CD4-positive, alpha-beta T cell treated with Interleukin-15 for 4 hours (primary cell): ENCODE data around the gene DNAH1.
"Not testable (repeated sequence)": the region's sequence is repeated elsewhere in the genome, so short reads cannot be mapped to it uniquely, and the experiment has no call there.

ENCODE experiments used
- DNase-seq: peaks from one replicate; pipeline ENCODE4 v3.0.0-alpha.2; 2020; ENCODE audit warnings: low spot score

Gene DNAH1

DNA sequence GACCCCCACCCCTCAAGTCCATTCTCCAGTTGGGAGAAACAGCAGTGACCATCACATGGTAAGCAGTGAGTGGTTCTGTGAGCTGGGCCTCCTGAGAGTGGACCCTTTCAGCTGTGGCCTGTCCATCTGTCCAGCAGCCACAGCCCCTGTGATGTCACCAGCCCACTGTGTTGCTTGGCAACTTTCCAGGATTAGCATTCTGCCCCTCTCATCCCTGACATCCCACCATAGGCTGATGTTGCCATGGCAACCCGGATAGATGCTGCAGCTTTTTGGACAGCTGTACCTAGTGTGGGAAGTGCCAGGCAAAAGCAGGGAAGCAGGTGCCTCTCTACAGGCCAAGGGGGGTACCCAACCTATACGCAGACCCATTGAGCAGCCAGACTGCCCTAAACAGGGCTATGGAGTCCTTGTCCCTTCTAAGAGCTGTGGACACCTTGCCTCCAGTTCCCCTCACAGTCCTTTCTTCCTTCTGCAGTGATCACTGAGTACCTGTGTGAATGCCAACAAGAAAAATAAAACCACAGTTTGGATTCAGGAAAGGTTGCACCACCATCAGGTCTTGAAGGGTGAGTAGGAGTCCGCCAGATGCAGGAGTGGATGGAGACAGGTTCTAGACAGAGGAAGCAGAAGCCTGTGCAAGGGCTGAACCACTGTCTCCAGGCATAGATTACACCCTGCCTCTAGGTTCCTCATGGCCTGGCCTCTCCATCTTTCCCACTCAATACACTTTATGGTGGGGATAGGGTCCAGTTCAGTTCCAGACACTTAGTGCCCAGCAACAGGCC is at the start of gene DNAH1:
Gene DNAH1, plus strand, starts transcription at position 343 of the 788 bp plus-strand sequence. CDS start 6,124 bp downstream, outside the sequence.
- DNase-seq = no peak

DNA sequence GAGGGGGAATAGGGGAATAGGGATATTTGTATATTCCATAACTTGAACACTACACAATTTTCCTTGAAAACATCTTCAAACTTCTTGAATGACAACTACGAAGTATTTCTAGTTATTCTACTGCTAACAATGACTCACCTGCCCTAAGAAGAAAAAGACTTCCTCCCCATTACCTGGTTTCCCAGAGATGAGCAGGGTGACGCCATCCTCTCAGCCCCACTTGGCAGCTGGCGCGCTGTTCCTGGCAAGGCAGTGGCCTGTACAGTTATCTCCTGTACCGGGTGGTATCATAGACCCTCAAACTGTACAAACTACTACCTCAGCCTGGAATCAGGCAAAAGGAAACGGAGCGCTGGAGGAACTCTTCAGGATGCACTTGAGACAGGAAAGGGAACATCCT is 48.1 kb upstream of the DNAH1 start:
- peak; percentile 78 for DNase-seq

DNA sequence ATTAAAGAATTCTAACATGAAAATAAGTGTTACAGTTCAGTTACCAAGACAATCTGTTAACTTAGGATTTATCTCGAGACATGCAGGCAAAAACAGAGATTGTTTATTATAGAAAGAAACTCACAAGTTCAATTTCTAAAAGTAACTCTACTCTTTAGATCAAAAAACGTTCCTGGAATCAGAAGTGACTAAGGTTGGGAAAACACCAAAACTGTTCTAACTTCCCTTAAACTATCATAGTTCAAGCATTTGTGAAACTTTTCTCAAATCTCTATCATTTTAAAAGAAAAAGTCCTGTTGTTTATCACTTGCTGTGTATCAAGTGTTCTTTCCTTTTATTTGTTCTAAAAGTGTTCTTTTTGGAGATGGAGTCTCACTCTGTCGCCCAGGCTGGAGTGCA is 46.3 kb upstream of the DNAH1 start:
- DNase-seq = peak; percentile 59

DNA sequence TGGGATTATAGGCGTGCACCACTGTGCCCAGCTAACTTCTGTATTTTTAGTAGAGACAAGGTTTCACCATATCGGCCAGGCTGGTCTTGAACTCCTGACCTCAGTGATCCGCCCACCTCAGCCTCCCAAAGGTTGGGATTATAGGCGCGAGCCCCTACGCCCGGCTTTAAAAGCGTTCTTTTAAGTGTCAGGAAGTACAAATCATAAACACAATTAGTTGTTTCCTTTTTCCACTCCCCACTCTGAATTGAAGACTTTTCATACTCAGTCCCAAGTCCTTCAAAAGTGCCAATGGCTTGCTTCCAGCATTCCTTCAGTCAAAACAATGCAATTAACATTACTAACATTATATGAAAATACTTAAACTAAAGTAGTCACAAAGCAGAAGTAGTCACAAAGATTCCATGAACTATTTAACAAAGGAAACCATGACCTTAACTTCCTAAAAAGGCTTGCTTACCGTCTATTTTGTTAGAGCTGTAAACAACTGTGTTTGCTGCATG is 45.8 kb upstream of the DNAH1 start:
- no peak for DNase-seq

DNA sequence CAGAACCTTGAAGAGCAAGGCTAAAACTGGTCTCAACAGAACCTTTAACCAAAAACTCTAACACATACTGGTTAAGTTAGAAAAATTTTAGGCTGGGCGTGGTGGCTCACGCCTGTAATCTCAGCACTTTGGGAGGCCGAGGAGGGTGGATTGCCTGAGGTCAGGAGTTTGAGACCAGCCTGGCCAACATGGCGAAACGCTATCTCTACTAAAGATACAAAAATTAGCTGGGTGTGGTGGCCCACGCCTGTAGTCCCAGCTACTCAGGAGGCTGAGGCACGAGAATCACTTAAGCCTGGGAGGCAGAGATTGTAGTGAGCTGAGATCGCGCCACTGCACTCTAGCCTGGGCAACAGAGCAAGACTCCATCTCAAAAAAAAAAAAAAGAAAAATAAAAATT is 43.9 kb upstream of the DNAH1 start:
- not testable (repeated sequence) for DNase-seq

DNA sequence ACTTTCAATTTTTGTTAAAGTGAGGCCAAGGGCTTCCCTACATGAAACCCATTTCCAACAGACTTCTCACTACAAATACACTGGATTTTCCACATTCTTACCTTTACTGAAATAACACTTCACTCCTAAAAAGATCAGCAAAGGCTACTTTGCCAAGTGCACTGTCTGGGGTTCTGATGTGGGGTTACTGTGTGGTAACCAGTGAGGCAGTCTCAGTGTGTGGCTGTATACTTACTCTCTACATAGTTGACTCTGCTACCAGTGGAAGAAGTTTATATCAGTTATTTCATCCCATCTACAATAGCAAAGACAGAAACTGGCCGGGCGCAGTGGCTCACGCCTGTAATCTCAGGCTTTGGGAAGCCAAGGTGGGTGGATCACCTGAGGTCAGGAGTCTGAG is 43.3 kb upstream of the DNAH1 start:
- DNase-seq = no peak

DNA sequence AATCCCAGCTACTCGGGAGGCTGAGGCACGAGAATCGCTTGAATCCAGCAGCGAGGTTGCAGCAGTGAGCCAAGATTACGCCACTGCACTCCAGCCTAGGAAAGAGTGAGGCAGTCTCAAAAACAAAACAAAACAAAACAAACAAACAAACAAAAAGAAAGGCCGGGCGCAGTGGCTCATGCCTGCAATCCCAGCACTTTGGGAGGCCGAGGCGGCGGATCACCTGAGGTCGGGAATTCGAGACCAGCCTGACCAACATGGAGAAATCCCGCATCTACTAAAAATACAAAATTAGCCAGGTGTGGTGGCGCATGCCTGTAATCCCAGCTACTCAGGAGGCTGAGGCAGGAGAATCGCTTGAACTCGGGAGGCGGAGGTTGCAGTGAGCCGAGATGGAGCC is 41.3 kb upstream of the DNAH1 start:
- not testable (repeated sequence) for DNase-seq

DNA sequence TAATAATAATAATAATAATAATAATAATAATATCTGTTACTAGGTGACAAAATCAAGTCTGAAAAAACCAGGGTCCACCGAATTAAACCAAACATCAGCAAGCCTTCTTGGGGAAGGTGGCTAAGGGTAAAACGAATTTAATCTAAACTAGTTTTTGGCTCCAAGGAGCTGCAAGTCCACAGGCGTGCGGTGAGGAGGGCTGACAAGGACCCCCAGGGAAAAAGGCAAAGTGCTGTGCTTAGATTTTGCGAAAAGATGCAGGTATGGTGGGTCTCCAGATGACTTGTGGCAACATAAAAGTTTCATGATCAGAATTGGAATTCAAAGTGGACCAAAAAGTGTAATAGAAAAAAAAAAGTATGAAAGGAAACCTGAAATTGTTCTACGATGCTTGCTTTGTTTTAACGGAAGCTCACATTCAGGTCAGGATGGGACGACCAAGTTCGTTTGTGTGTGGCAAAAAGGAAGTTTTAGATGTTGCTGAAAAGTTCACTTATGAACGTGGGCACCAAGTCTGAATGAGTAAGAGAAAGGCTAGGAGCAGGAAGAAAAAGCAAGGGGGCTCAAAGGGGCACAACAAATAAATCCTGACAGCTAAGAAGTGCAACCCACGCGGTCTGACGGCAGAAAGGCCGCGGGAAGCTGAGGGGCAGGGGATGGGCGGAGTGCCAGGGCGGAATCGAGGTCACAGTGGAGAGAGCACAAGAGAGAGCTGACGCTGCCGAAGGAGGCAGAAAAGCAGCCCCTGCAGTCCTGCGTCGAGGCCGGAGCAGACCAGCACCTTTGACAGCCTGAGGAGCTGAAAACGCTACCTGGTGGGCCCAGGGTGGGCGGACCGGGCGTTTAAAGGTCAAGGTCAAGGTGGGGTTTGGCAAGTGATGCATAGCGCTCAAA is 38.8 kb upstream of the DNAH1 start:
- DNase-seq = peak; percentile 72

DNA sequence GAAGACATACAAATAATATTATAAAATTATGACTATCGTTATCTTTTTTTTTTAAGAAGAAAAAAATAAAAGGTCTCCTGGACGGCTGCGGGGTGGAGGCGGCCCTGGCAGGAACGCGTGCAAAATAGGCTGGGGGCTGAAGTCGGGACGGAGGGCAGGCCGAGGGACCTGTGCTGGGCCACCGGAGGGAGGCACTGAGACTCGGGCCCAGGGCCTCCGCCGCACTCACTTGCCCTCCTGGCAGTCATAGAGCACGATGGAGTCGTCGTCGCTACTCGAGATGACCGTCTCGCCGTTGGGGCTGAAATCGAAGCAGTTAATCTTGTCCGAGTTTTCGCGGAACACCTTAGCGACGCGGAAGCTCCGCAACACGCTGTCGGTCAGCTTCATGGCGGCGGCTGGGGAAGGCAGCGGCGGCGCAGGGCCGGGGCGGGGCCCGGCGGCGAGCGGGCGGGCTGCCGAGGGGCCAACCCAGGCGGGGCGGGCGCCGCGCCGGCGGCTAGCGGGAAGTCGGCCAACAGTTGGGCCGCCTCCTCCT is 38.1 kb upstream of the DNAH1 start:
- DNase-seq = peak; percentile 52

DNA sequence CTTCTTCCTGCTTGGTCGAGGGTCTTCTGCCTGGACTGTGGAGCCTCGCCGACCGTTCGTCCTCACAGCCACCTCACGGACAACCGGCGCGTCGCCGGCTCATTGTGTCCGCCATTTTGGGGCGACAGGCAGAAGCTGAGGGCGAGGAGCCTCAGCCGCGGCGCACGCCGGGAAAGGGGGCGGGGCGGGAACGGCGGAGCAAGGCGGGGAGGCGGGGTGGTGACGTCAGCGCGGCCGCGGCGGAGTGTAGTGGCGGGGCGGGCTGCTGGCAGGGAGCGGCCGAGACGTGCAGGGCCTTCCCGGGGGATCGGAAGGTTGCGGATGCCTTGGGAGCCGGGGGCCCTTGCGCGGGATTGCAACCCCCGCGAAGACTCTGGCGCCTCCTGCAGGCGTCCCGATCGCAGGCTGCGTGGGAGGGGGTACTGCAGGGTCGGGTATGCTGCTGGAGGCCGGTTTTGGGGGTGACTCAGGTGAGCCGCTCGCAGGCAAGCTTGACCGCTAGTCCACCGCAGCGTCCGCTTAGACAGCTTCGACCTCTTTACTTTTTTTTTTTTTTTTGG is 37.5 kb upstream of the DNAH1 start, which contains the start of gene WDR82:
Gene WDR82, minus strand, starts transcription at position 140 of the 560 bp plus-strand sequence. CDS start 288 bp downstream, outside the sequence.
- DNase-seq = peak; percentile 96

DNA sequence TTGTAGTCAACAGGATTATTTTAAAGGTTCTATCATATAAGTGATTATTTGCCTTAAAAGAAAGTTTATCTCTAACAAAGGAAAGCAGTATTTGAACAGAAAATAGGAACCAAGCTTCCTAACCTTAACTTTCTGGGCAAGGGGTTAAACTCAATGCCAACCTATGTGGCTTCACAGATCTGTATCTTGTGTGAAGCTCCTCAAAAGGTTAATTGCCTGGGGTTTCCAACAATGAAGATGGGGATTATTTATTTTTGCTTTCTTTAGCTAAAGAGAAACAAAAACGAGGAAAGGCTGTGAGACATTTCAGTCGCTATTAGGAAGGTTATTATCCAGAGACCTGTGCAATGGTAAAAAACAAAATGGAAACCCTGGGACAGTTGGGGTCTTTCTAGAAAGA is 36.5 kb upstream of the DNAH1 start:
- DNase-seq = no peak

DNA sequence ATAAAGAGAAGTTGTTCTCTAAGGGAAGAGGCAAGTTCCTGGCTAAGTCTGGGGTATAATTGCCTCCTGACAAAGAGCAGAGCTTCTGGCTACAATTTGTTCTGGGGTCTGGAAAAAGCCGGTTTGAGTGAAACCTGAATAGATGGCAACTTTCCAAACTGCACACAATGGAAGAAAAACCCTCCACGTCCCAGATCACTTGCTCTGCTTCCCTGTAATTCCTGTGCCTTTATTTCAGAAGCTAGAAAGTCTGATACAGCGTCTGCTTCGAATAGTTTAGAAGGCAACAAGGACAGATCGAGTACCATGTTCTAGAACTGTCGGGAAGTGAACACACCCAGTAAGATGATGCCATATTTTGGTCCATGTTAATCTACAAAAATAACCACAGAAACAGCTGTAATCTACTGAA is 36.1 kb upstream of the DNAH1 start:
- no peak for DNase-seq

DNA sequence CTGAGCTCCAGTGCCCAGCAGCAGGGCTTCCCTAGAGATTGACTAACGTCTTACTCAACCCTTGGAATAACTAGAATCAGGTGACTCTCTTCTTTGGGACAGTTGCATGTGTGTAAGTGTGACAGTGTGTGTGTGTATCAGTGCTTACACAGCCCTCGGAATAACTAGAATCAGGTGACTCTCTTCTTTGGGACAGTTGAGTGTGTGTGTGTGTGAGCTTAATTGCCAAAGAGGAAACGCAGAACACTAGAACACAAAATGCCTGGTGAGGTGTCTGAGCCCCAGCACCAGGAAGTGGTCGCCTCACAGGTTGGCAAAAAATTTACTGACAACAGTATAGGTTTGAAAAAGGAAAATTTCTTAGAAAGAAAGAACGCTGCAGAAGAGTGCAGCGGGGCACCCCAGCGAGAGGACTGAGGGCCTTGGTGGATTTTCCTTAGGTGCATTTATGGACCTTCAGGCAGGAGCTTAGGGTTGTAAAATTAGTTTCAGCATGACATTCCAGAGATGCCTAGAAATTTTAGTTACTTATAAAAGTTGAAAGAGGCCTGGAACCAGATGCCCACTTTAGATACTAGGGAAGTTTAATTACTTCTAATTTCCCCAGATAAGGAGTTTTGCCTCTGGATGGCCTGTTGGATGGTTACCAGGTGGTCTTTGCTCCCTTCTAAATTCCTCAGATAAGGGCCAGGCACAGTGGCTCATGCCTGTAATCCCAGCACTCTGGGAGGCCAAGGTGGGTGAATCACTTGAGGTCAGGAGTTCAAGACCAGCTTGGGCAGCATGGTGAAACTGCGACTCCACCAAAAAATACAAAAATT is 33.9 kb upstream of the DNAH1 start:
- DNase-seq = peak; percentile 73

DNA sequence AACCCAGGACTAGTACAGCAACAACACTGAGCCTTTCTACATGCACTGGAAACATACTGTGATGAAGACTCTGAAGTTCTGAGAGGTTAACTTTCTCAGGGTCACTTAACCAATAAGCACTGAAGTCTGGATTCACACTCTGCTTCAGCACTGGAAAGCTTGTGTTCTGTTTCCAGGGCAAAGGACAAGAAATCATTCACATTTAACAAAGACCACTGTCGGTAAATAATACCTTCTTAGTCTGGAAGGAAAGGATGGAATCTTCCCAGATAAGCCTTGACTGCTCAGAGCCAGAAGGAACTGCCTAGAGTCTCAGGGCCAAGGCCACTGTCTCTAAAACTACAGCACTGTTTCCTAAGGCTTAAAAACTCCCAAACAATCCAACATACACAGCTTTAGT is 32.8 kb upstream of the DNAH1 start:
- DNase-seq = no peak

DNA sequence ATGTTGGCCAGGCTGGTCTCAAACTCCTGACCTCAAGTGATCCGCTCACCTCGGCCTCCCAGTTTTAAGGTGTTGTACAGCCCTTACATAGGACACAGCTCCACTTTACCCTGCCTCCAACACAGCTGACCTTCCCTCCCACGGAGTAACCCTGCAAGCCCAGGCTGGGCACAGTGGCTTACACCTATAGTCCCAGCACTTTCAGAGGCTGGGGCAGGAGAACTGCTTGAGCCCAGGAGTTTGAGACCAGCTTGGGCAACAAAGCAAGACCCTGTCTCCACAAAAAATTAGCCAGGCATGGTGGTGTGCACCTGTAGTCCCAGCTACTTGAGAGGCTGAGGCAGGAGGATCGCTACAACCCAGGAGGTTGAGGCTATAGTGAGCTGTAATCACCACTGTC is 32.1 kb upstream of the DNAH1 start:
- DNase-seq = not testable (repeated sequence)

DNA sequence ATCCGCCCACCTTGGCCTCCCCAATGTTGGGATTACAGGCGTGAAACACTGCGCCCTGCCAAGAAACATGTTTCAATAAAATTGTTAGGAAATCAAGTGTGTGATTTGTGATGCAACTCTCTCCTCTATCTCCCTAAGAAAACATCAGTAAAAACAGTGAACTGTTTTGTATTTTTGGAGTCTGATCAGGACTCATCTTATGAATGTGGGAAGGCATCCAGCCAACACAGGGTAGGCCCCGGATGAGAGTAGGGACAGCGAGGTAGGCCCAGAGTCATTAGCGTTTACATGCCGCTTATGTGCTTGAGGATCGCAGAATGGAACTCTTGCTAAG is 29.4 kb upstream of the DNAH1 start:
- DNase-seq = no peak

DNA sequence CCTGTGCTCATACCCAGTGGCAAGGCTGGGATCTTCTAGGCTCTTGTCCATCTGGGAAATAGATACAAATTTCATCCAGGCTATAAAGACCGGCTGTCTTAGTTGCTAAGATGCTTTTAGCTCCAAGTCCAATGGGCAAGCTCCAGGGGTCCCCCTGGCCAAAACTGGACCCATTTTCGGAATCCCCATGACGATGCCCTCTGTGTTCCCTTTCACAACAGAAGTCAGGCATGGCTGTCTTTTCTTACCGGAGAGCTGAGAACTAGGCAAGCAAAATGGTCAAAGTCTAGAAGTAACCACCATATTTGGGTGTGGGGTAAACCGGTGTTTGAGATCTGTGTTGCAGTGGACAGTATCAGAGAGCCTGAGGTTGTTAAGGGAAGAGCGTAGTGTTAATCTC is 27.4 kb upstream of the DNAH1 start:
- DNase-seq = no peak

DNA sequence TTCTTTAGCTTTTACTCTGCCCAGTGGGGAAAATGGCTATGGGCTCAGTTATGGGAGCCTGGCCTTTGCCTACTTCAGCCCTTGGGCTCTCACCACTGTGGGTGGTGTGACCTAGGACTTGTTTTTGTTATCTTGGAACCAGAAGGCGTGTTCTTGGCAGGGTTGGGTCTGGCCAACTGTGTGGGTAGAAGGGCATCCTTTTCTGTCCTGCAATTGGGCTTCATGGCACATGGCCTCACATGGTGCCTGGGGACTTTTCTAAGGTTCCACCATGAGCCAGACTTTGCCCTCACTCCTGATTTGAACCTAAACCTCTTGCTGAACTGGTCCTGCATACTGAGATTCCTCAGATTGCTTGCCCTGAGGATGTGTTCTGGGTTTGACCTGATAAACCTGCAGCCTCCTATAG is 26.8 kb upstream of the DNAH1 start:
- no peak for DNase-seq

DNA sequence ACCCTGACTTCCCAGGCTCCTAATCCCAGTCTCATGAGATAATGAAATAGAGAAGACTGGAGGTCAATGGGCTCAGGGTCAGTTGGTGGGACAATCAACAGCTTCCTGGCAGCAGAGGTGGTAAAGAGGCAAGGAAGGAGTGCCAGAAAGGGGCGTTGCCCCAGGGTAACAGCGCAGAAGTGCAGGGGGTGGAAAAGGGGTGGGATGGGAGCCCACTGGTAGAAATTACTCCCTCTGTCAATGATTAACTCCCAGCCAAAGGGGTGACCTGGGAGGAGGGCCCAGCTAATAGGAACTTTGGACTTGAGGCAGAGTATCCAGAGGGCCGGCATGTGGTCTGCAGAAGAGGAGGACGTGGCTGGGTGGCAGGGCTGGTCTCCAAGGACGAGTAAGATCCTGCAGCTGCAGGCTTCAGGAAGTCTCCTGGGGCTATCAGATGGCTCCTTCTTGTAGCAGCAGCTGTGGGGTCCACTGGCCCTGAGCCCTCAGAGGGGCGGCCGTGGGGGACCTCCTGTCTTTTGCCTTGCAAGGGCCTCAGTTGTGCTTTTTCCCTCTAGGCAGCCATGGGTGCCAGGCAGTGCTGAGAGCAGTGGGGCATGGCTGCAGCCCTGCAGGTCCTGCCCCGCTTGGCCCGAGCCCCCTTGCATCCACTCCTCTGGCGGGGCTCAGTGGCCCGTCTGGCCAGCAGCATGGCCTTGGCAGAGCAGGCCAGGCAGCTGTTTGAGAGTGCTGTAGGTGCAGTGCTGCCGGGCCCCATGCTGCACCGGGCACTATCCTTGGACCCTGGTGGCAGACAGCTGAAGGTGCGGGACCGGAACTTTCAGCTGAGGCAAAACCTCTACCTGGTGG is 26.1 kb upstream of the DNAH1 start:
- no peak for DNase-seq
